Panc1 (cell line): ENCODE measurements around the gene ARL11.
"Not testable (repeated sequence)": the region's sequence is repeated elsewhere in the genome, so short reads cannot be mapped to it uniquely, and the experiment has no call there.

ENCODE experiments used
- POLR2AphosphoS5 ChIP-seq: IDR thresholded peaks from 2 replicates; pipeline ENCODE4 v1.6.1; 2012; ENCODE audit warnings: mild to moderate bottlenecking, low read depth, low read length, moderate library complexity
- TCF7L2 ChIP-seq: IDR thresholded peaks from 2 replicates; pipeline ENCODE4 v1.6.1; 2011; ENCODE audit warnings: mild to moderate bottlenecking, low read depth, low read length, inconsistent platforms
- TF ChIP-seq, protein P1 (sequence below): fragments of 450-650 bp; IDR thresholded peaks from 2 replicates; pipeline ENCODE4 v1.5.1; 2017; ENCODE audit warnings: mild to moderate bottlenecking

GRCh38 chr13:49590714-49591113 is 37.6 kb upstream of the ARL11 start:
- TF ChIP-seq TCF7L2, POLR2AphosphoS5: not testable (repeated sequence)
- TF ChIP-seq, protein P1, sequence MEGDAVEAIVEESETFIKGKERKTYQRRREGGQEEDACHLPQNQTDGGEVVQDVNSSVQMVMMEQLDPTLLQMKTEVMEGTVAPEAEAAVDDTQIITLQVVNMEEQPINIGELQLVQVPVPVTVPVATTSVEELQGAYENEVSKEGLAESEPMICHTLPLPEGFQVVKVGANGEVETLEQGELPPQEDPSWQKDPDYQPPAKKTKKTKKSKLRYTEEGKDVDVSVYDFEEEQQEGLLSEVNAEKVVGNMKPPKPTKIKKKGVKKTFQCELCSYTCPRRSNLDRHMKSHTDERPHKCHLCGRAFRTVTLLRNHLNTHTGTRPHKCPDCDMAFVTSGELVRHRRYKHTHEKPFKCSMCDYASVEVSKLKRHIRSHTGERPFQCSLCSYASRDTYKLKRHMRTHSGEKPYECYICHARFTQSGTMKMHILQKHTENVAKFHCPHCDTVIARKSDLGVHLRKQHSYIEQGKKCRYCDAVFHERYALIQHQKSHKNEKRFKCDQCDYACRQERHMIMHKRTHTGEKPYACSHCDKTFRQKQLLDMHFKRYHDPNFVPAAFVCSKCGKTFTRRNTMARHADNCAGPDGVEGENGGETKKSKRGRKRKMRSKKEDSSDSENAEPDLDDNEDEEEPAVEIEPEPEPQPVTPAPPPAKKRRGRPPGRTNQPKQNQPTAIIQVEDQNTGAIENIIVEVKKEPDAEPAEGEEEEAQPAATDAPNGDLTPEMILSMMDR, result not testable (repeated sequence)
